Prostate gland (tissue), 2 donors: Measurements from ENCODE around the gene SPATA6L.

Source experiments
- CTCF ChIP-seq, 4 experiments: fragments of 200-600 bp in 2 of 4; fragments of 450-650 bp in 2 of 4; sonication (generic) in 2 of 4; IDR thresholded peaks; 1 replicate in 3 of 4; 2 replicates in 1 of 4; pipeline ENCODE4 v1.5.1; 2016 to 2019; ENCODE audit warnings: antibody characterized with exemption in 4 of 4, mild to moderate bottlenecking in 2 of 4, moderate library complexity in 2 of 4
- POLR2A ChIP-seq: fragments of 450-650 bp; IDR thresholded peaks from one replicate; pipeline ENCODE4 v1.6.1; 2016; ENCODE audit warnings: antibody characterized with exemption, mild to moderate bottlenecking
- POLR2AphosphoS5 ChIP-seq: sonication (generic); formaldehyde crosslinking; IDR thresholded peaks from one replicate; pipeline ENCODE4 v1.6.1; 2017; ENCODE audit warnings: antibody characterized with exemption

GRCh38 chr9:4591123-4591500 lies 75.2 kb downstream of the SPATA6L start:
- TF ChIP-seq CTCF (IDR thresholded peaks at IDR 0.05), result no peak
- no peak for TF ChIP-seq POLR2A
- peak; percentile 61 for TF ChIP-seq POLR2AphosphoS5
